Measurements from ENCODE around the gene TRNT1. TPM values are rescaled to one million over a fixed set of nuclear protein-coding genes. Genes with fewer than 3 reads are reported as not detected.

The TRNT1 gene
- polyA plus RNA-seq, 1 donor from 2014 or later: 28.5 TPM

- Histone ChIP-seq H3K36me3 (ENCODE audit: insufficient read depth, low read length) (no peaks in the 10 kb centered on the region), H3K27ac (ENCODE audit: low read length) (no peak overlapping the region), H3K9ac (ENCODE audit: low read length) (no peak overlapping the region), H4K20me1 (ENCODE audit: insufficient read depth) (no peaks in the 10 kb centered on the region), H3K9me3 (ENCODE audit: low read length) (no peaks in the 10 kb centered on the region), H3K9me2 (ENCODE audit: insufficient read depth, low read length) (no peaks in the 10 kb centered on the region), H3K4me2 (ENCODE audit: low read length) (no peak overlapping the region), H3K4me3 (ENCODE audit: low read length) (no peak overlapping the region), H2AFZ (ENCODE audit: low read depth, low read length) (no peak overlapping the region), H3K79me2 (replicated peaks; ENCODE audit: insufficient read depth, low read length) (no peaks in the 10 kb centered on the region), H3K27me3 (ENCODE audit: insufficient read depth, low read depth, low read length) (no peaks in the 10 kb centered on the region), H3F3A (ENCODE audit: insufficient read depth, low read length, poor library complexity, severe bottlenecking) (no peaks in the 10 kb centered on the region)
- no peak for TF ChIP-seq SMC3 (conservative IDR thresholded peaks at IDR 0.05; ENCODE audit: poor library complexity)
- no peak for TF ChIP-seq TAF1 (IDR thresholded peaks at IDR 0.05; ENCODE audit: low read depth)
- no peak for TF ChIP-seq EZH2 (IDR thresholded peaks at IDR 0.05; ENCODE audit: borderline replicate concordance, insufficient read depth, low read length, poor library complexity, severe bottlenecking)
- TF ChIP-seq MXI1 (conservative IDR thresholded peaks at IDR 0.05; ENCODE audit: poor library complexity, severe bottlenecking): no peak
- TF ChIP-seq REST (IDR thresholded peaks at IDR 0.05; ENCODE audit: borderline replicate concordance): no peak
- no peak for TF ChIP-seq RAD21 (conservative IDR thresholded peaks at IDR 0.05)
- TF ChIP-seq, protein P1, sequence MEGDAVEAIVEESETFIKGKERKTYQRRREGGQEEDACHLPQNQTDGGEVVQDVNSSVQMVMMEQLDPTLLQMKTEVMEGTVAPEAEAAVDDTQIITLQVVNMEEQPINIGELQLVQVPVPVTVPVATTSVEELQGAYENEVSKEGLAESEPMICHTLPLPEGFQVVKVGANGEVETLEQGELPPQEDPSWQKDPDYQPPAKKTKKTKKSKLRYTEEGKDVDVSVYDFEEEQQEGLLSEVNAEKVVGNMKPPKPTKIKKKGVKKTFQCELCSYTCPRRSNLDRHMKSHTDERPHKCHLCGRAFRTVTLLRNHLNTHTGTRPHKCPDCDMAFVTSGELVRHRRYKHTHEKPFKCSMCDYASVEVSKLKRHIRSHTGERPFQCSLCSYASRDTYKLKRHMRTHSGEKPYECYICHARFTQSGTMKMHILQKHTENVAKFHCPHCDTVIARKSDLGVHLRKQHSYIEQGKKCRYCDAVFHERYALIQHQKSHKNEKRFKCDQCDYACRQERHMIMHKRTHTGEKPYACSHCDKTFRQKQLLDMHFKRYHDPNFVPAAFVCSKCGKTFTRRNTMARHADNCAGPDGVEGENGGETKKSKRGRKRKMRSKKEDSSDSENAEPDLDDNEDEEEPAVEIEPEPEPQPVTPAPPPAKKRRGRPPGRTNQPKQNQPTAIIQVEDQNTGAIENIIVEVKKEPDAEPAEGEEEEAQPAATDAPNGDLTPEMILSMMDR (IDR thresholded peaks at IDR 0.05; ENCODE audit: poor library complexity, severe bottlenecking): no peak
- TF ChIP-seq EP300 (conservative IDR thresholded peaks at IDR 0.05; ENCODE audit: poor library complexity, severe bottlenecking): no peak
- TF ChIP-seq POLR2AphosphoS5 (IDR thresholded peaks at IDR 0.05): no peak
These were observed 45.1 kb upstream of the TRNT1 start for GRCh38 chr3:3081381-3082233.

DNA sequence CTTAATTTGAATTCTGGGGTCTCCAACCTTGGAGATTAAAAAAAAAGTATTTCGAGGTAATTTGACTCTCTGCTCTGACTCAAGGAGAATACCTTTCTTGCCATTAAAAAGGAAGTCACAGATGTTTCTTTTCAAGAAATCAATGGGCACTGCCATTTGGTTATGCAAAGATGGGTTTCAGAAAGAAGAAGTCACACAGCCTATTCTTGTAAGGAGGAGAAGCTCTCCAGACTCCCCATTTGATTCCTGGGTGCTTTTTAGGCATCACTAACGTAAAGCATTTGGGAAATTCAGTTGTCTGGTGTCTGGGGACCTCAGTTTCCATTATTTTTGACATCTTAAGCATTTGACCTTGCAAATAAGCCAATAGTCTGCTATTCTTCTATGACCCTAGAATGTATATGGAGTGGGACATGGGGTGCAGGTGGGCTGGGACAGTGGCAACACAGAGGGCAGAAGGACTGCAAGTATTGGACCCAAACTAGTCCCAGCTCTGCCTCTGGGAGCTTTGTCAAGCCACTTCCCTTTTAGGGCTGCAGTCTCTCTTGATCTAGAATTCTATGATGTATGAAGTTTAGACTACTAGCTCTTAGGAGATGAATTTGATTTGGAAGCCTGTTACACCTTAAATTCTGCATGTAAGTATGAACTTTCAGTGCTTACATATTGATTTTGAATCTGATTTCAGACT, 44.4 kb upstream of the TRNT1 start:
- Histone ChIP-seq H3K4me2 (ENCODE audit: low read length) (no peak overlapping the region), H3K36me3 (ENCODE audit: insufficient read depth, low read length) (no peaks in the 10 kb centered on the region), H3K27me3 (ENCODE audit: insufficient read depth, low read depth, low read length) (no peaks in the 10 kb centered on the region), H3K9me2 (ENCODE audit: insufficient read depth, low read length) (no peaks in the 10 kb centered on the region), H2AFZ (ENCODE audit: low read depth, low read length) (no peak overlapping the region), H3K27ac (ENCODE audit: low read length) (no peak overlapping the region), H3K4me3 (ENCODE audit: low read length) (no peak overlapping the region), H3K9me3 (ENCODE audit: low read length) (no peaks in the 10 kb centered on the region), H3K79me2 (replicated peaks; ENCODE audit: insufficient read depth, low read length) (no peaks in the 10 kb centered on the region), H3F3A (ENCODE audit: insufficient read depth, low read length, poor library complexity, severe bottlenecking) (no peaks in the 10 kb centered on the region), H4K20me1 (ENCODE audit: insufficient read depth) (no peaks in the 10 kb centered on the region), H3K9ac (ENCODE audit: low read length) (no peak overlapping the region)
- TF ChIP-seq MXI1 (conservative IDR thresholded peaks at IDR 0.05; ENCODE audit: poor library complexity, severe bottlenecking): no peak
- TF ChIP-seq POLR2AphosphoS5 (IDR thresholded peaks at IDR 0.05): no peak
- TF ChIP-seq, protein P1 (IDR thresholded peaks at IDR 0.05; ENCODE audit: poor library complexity, severe bottlenecking): no peak
- no peak for TF ChIP-seq SMC3 (conservative IDR thresholded peaks at IDR 0.05; ENCODE audit: poor library complexity)
- TF ChIP-seq REST (IDR thresholded peaks at IDR 0.05; ENCODE audit: borderline replicate concordance): no peak
- no peak for TF ChIP-seq RAD21 (conservative IDR thresholded peaks at IDR 0.05)
- no peak for TF ChIP-seq EZH2 (IDR thresholded peaks at IDR 0.05; ENCODE audit: borderline replicate concordance, insufficient read depth, low read length, poor library complexity, severe bottlenecking)
- TF ChIP-seq TAF1 (IDR thresholded peaks at IDR 0.05; ENCODE audit: low read depth): no peak
- no peak for TF ChIP-seq EP300 (conservative IDR thresholded peaks at IDR 0.05; ENCODE audit: poor library complexity, severe bottlenecking)

Measured in neural cell (in vitro differentiated cells).